SU-DHL-6 (cell line): ENCODE results near the gene NT5DC2.

Experiments
- H2AFZ ChIP-seq: fragments of 200-600 bp; sonication (generic); 2 replicates; pipeline ENCODE4 v1.6.1; 2014; ENCODE audit warnings: low read depth, mild to moderate bottlenecking, moderate library complexity, mixed read lengths, antibody characterized with exemption, low read length; ENCODE audit not compliant: severe bottlenecking
- H3F3A ChIP-seq: fragments of 200-600 bp; shearing (Covaris generic); 2 replicates; pipeline ENCODE4 v1.6.0; 2016; ENCODE audit warnings: antibody characterized with exemption, mild to moderate bottlenecking; ENCODE audit not compliant: insufficient read depth
- H3K27ac ChIP-seq: fragments of 200-600 bp; sonication (generic); 2 replicates; pipeline ENCODE4 v1.5.1; 2016; ENCODE audit warnings: low read depth, mild to moderate bottlenecking, low read length, moderate library complexity, mixed read lengths
- H3K27me3 ChIP-seq: fragments of 200-600 bp; sonication (generic), shearing (Covaris generic); 2 replicates; pipeline ENCODE4 v1.6.0; 2014; ENCODE audit warnings: mild to moderate bottlenecking, low read length
- H3K36me3 ChIP-seq: fragments of 200-600 bp; sonication (generic); 2 replicates; pipeline ENCODE4 v1.6.1; 2014; ENCODE audit warnings: mild to moderate bottlenecking, low read length, mixed read lengths
- H3K4me2 ChIP-seq: fragments of 300-600, 200-600 bp; shearing (Covaris generic), sonication (generic); 2 replicates; pipeline ENCODE4 v1.6.0; 2014; ENCODE audit warnings: low read length, low read depth, mild to moderate bottlenecking; ENCODE audit not compliant: poor library complexity, severe bottlenecking
- H3K4me3 ChIP-seq: fragments of 200-600 bp; sonication (generic); 2 replicates; pipeline ENCODE4 v1.5.1; 2014; ENCODE audit warnings: antibody characterized with exemption, low read length, mild to moderate bottlenecking, mixed read lengths; ENCODE audit not compliant: insufficient read depth, poor library complexity, severe bottlenecking
- H3K79me2 ChIP-seq: fragments of 200-600 bp; sonication (generic); 2 replicates; pipeline ENCODE4 v1.6.1; 2014; ENCODE audit warnings: mild to moderate bottlenecking, low read length, moderate library complexity; ENCODE audit not compliant: insufficient read depth
- H3K9ac ChIP-seq: fragments of 200-600 bp; sonication (generic); 2 replicates; pipeline ENCODE4 v1.7.0; 2014; ENCODE audit warnings: mild to moderate bottlenecking, low read length
- H3K9me2 ChIP-seq: fragments of 200-600 bp; sonication (generic); replicated peaks from 2 replicates; pipeline ENCODE4 v1.6.1; 2014; ENCODE audit warnings: low read length; ENCODE audit not compliant: insufficient read depth
- H3K9me3 ChIP-seq: fragments of 200-600 bp; sonication (generic); 2 replicates; pipeline ENCODE4 v1.6.1; 2014; ENCODE audit warnings: low read length, mixed read lengths; ENCODE audit not compliant: insufficient read depth
- H4K20me1 ChIP-seq: fragments of 200-600 bp; sonication (generic); 2 replicates; pipeline ENCODE4 v1.6.1; 2014; ENCODE audit warnings: low read depth, mild to moderate bottlenecking, antibody characterized with exemption, low read length, moderate library complexity, mixed read lengths
- EZH2phosphoT487 ChIP-seq: fragments of 200-600 bp; sonication (generic), shearing (Covaris generic); conservative IDR thresholded peaks from 2 replicates; pipeline ENCODE4 v1.6.1; 2018; ENCODE audit warnings: mild to moderate bottlenecking, antibody characterized with exemption, low read length, moderate library complexity, mixed read lengths
- TF ChIP-seq, protein P1 (sequence below): fragments of 200-600 bp; sonication (generic); IDR thresholded peaks from one replicate; pipeline ENCODE4 v1.5.1; 2017; ENCODE audit warnings: antibody characterized with exemption, mild to moderate bottlenecking, low read length, moderate library complexity; ENCODE audit not compliant: insufficient read depth, poor library complexity, severe bottlenecking

Gene NT5DC2

DNA sequence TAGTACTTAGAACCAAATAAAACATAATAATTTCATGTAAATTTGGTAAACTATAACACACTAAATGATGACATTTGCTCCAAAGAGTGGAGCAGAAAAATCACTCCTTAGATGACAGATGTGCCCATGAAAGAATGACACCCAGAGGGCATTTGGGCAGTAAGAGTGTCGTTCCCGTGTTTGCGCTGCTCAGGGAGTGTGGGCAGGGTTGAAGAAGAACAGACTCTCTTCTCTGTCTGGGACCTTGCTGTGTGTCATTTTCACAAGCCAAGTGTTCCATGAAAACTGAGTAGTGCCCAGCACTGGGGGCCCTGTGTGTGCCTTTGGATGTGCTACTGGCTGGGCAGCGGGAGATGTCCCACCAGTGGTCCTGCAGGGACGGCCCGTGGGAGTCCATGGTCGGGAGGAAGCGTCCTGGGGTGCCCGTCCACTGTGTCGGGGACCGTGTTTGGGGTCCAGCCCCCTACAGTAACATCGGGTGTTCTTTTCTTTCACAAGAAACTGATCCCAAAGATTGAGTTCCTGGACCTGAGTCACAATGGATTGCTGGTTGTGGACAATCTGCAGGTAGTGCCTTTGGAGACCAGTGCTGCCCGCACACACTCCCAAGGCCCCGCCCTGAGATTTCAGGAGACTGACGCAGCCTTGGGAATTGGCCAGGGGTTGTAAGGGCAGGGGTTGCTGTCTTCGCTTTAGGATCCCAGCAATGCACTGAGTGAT, 56.4 kb downstream of the NT5DC2 start:
- no peak overlapping the region for H3K4me2 ChIP-seq
- no peak overlapping the region for H2AFZ ChIP-seq
- H3K27me3 ChIP-seq: no peaks in the 10 kb centered on the region
- TF ChIP-seq, protein P1, sequence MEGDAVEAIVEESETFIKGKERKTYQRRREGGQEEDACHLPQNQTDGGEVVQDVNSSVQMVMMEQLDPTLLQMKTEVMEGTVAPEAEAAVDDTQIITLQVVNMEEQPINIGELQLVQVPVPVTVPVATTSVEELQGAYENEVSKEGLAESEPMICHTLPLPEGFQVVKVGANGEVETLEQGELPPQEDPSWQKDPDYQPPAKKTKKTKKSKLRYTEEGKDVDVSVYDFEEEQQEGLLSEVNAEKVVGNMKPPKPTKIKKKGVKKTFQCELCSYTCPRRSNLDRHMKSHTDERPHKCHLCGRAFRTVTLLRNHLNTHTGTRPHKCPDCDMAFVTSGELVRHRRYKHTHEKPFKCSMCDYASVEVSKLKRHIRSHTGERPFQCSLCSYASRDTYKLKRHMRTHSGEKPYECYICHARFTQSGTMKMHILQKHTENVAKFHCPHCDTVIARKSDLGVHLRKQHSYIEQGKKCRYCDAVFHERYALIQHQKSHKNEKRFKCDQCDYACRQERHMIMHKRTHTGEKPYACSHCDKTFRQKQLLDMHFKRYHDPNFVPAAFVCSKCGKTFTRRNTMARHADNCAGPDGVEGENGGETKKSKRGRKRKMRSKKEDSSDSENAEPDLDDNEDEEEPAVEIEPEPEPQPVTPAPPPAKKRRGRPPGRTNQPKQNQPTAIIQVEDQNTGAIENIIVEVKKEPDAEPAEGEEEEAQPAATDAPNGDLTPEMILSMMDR: no peak
- TF ChIP-seq EZH2phosphoT487: no peak
- H4K20me1 ChIP-seq: no peaks in the 10 kb centered on the region
- H3K9me3 ChIP-seq: no peaks in the 10 kb centered on the region
- H3K4me3 ChIP-seq: no peak overlapping the region
- no peaks in the 10 kb centered on the region for H3F3A ChIP-seq
- no peaks in the 10 kb centered on the region for H3K79me2 ChIP-seq
- H3K9ac ChIP-seq: no peak overlapping the region
- H3K27ac ChIP-seq: no peak overlapping the region
- H3K9me2 ChIP-seq: no peaks in the 10 kb centered on the region
- no peaks in the 10 kb centered on the region for H3K36me3 ChIP-seq
